HepG2 (cell line): ENCODE results near the gene ELFN1. TPM values are rescaled to one million over a fixed set of nuclear protein-coding genes. Genes with fewer than 3 reads are reported as not detected.

Source experiments
- BHLHE40 ChIP-seq: IDR thresholded peaks from 2 replicates; pipeline ENCODE4 v1.6.1; 2011; ENCODE audit warnings: low read length, improper control_type of control experiment
- EEA1 ChIP-seq: sonication (generic); formaldehyde crosslinking; IDR thresholded peaks from 2 replicates; pipeline ENCODE4 v1.5.1; 2020; ENCODE audit warnings: mild to moderate bottlenecking, missing genetic modification reagents, borderline replicate concordance
- EP300 ChIP-seq, 3 experiments: sonication (generic) in 1 of 3; formaldehyde crosslinking in 1 of 3; IDR thresholded peaks; 2 replicates each; pipeline versions ENCODE4 v1.5.1 to v1.6.1; 2011 to 2020; ENCODE audit warnings: low read depth in 2 of 3, low read length in 2 of 3, borderline replicate concordance in 1 of 3, improper control_type of control experiment in 1 of 3, mild to moderate bottlenecking in 1 of 3, missing genetic modification reagents in 1 of 3, moderate library complexity in 1 of 3
- GABPA ChIP-seq, 2 experiments: IDR thresholded peaks; 2 replicates each; pipeline ENCODE4 v1.6.1; 2011 to 2016; ENCODE audit warnings: low read depth in 2 of 2, low read length in 1 of 2, missing biosample characterization in 1 of 2, missing genetic modification characterization in 1 of 2
- GATAD1 ChIP-seq: IDR thresholded peaks from 2 replicates; pipeline ENCODE4 v1.6.1; 2016; ENCODE audit warnings: missing genetic modification reagents, missing compliant biosample characterization
- HDAC1 ChIP-seq: sonication (generic); formaldehyde crosslinking; IDR thresholded peaks from 2 replicates; pipeline ENCODE4 v1.5.1; 2020; ENCODE audit warnings: mild to moderate bottlenecking, missing genetic modification reagents
- MTA1 ChIP-seq: sonication (generic); formaldehyde crosslinking; IDR thresholded peaks from 2 replicates; pipeline ENCODE4 v1.4.0; 2020; ENCODE audit warnings: missing genetic modification reagents, mild to moderate bottlenecking, borderline replicate concordance
- NFE2 ChIP-seq: sonication (generic); formaldehyde crosslinking; IDR thresholded peaks from 2 replicates; pipeline ENCODE4 v1.4.0; 2020; ENCODE audit warnings: missing genetic modification reagents
- SALL1 ChIP-seq: sonication (generic); formaldehyde crosslinking; IDR thresholded peaks from 2 replicates; pipeline ENCODE4 v1.8.0; 2022; ENCODE audit warnings: mild to moderate bottlenecking, missing genetic modification reagents
- SAP130 ChIP-seq: IDR thresholded peaks from 2 replicates; pipeline ENCODE4 v1.6.1; 2016; ENCODE audit warnings: low read depth
- SMARCC2 ChIP-seq: fragments of 450-650 bp; IDR thresholded peaks from 2 replicates; pipeline ENCODE4 v1.6.1; 2017; ENCODE audit warnings: antibody characterized with exemption, mild to moderate bottlenecking
- SOX5 ChIP-seq: IDR thresholded peaks from 2 replicates; pipeline ENCODE4 v1.6.1; 2016; ENCODE audit warnings: borderline replicate concordance
- SP5 ChIP-seq: IDR thresholded peaks from 2 replicates; pipeline ENCODE4 v1.6.1; 2016; ENCODE audit warnings: low read depth, borderline replicate concordance
- TBX3 ChIP-seq: fragments of 450-650 bp; IDR thresholded peaks from 2 replicates; pipeline ENCODE4 v1.6.1; 2017; ENCODE audit warnings: antibody characterized with exemption, mild to moderate bottlenecking, inconsistent platforms, borderline replicate concordance
- TGIF2 ChIP-seq: IDR thresholded peaks from 2 replicates; pipeline ENCODE4 v1.6.1; 2016; ENCODE audit warnings: control low read depth, missing compliant biosample characterization
- ZNF253 ChIP-seq: sonication (generic); formaldehyde crosslinking; IDR thresholded peaks from 2 replicates; pipeline ENCODE4 v1.8.0; 2022; ENCODE audit warnings: mild to moderate bottlenecking, missing genetic modification reagents, borderline replicate concordance
- ZNF672 ChIP-seq: sonication (generic); formaldehyde crosslinking; IDR thresholded peaks from 2 replicates; pipeline ENCODE4 v1.8.1; 2022; ENCODE audit warnings: missing genetic modification reagents
- ZNF776 ChIP-seq: sonication (generic); formaldehyde crosslinking; IDR thresholded peaks from 2 replicates; pipeline ENCODE4 v1.4.0; 2020; ENCODE audit warnings: mild to moderate bottlenecking, missing genetic modification reagents
- ZNF891 ChIP-seq: sonication (generic); formaldehyde crosslinking; IDR thresholded peaks from 2 replicates; pipeline ENCODE4 v1.5.0; 2020; ENCODE audit warnings: mild to moderate bottlenecking, missing genetic modification reagents
- polyA plus RNA-seq, 8 experiments: library from polyadenylated mRNA; depleted of rRNA in 3 of 8; stranded (reverse) in 7 of 8; unstranded in 1 of 8; fragments of >200 nt; fragmentation: Illumina TruSeq in 4 of 8; extraction: Trizol in 4 of 8; gene quantifications; 2 replicates each; pipeline versions ENCODE4 v1.2.1 to v1.2.3, GENCODE V29; 2011 to 2016; ENCODE audit warnings: low read depth in 4 of 8, missing spikeins in 1 of 8, mixed read lengths in 1 of 8; ENCODE audit not compliant: insufficient read depth in 1 of 8
- total RNA-seq, 5 experiments: library from RNA; depleted of rRNA; stranded (reverse); fragments of >200 nt; fragmentation: Illumina TruSeq; extraction: Trizol; gene quantifications; 2 replicates each; pipeline ENCODE4 v1.2.3, GENCODE V29; 2016; ENCODE audit warnings: low read depth in 1 of 5
- TF ChIP-seq, protein P1 (sequence below): sonication (generic); formaldehyde crosslinking; IDR thresholded peaks from 2 replicates; pipeline ENCODE4 v1.9.0; 2022; ENCODE audit warnings: low read depth, missing genetic modification reagents
- TF ChIP-seq, protein P2 (sequence below): sonication (generic); formaldehyde crosslinking; IDR thresholded peaks from 2 replicates; pipeline ENCODE4 v1.5.0; 2020; ENCODE audit warnings: mild to moderate bottlenecking, missing genetic modification reagents, borderline replicate concordance
- TF ChIP-seq, protein P3 (sequence below): sonication (generic); formaldehyde crosslinking; IDR thresholded peaks from 2 replicates; pipeline ENCODE4 v1.8.1; 2023; ENCODE audit warnings: missing genetic modification reagents, mild to moderate bottlenecking, borderline replicate concordance
- TF ChIP-seq, protein P4 (sequence below): sonication (generic); formaldehyde crosslinking; IDR thresholded peaks from 2 replicates; pipeline ENCODE4 v1.5.0; 2020; ENCODE audit warnings: mild to moderate bottlenecking, missing genetic modification reagents

Gene ELFN1
- total and polyA plus RNA-seq, 2 of the 13 experiments (the other 11 are each of a cell fraction or from before 2014, with no cell fraction given) = 0.13 to 0.18 TPM

DNA sequence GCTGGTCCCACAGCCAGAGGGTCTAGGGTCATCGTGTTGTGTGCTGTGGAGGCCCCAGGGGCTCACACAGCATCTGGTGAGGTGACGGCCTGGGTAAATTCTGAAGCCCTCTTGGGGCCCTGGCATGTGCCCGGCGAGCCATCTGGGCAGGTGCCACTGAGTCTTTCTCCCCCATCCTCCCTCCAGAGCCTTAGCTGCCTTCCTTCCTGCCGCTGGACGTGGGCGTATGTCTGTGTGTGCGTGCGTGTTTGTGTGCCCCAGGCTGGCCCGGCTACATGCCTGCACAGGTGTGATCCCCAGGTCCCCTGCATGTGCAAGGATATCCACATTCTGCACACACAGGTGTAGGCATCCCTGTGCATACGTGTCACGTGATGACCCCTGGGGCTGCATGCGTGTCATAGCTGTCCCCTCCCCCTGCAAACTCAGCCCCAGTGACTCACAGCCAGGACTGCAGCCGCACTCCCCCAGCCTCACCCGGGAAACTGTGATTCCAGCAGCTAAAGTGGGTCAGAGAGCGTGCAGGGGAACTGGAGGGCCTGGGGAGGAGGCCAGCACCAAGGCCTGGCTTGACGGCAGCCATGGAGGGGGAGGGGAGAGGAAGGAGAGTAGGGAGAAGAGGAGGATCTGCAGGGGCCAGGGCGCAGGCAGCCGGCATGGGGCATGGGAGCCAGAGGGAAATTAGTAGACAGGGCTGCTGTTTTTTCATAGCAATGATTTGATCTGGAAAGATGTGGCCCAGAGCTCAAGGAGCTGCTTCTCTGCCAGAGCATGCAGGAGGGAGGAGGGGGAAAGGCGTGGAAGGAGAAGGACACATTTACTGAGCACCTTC, 46.4 kb downstream of the ELFN1 start (continued):
- TF ChIP-seq, protein P1, sequence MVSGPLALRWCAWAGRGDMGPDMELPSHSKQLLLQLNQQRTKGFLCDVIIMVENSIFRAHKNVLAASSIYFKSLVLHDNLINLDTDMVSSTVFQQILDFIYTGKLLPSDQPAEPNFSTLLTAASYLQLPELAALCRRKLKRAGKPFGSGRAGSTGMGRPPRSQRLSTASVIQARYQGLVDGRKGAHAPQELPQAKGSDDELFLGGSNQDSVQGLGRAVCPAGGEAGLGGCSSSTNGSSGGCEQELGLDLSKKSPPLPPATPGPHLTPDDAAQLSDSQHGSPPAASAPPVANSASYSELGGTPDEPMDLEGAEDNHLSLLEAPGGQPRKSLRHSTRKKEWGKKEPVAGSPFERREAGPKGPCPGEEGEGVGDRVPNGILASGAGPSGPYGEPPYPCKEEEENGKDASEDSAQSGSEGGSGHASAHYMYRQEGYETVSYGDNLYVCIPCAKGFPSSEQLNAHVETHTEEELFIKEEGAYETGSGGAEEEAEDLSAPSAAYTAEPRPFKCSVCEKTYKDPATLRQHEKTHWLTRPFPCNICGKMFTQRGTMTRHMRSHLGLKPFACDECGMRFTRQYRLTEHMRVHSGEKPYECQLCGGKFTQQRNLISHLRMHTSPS (CRISPR knock-in tag) = peak; percentile 71
- no peak for TF ChIP-seq EP300 (IDR thresholded peaks at IDR 0.05; ENCODE audit: low read depth in 2 of 2, low read length in 2 of 2)
- TF ChIP-seq EP300 (CRISPR knock-in tag; IDR thresholded peaks at IDR 0.05; ENCODE audit: borderline replicate concordance) = peak; percentile 61; the same call in 1 of the 2 replicates
- TF ChIP-seq TBX3 = 0 out of 2 replicates have a peak, but pooled peaks have one; percentile 27
- TF ChIP-seq ZNF891 (CRISPR knock-in tag) = peak; percentile 67; the same call in 1 of the 2 replicates
- peak; percentile 37; the same call in 1 of the 2 replicates for TF ChIP-seq HDAC1 (CRISPR knock-in tag)
- TF ChIP-seq SOX5 (CRISPR knock-in tag) = 0 out of 2 replicates have a peak, but pooled peaks have one; percentile 14
- TF ChIP-seq SALL1 (CRISPR knock-in tag) = peak; percentile 78
- TF ChIP-seq, protein P2, sequence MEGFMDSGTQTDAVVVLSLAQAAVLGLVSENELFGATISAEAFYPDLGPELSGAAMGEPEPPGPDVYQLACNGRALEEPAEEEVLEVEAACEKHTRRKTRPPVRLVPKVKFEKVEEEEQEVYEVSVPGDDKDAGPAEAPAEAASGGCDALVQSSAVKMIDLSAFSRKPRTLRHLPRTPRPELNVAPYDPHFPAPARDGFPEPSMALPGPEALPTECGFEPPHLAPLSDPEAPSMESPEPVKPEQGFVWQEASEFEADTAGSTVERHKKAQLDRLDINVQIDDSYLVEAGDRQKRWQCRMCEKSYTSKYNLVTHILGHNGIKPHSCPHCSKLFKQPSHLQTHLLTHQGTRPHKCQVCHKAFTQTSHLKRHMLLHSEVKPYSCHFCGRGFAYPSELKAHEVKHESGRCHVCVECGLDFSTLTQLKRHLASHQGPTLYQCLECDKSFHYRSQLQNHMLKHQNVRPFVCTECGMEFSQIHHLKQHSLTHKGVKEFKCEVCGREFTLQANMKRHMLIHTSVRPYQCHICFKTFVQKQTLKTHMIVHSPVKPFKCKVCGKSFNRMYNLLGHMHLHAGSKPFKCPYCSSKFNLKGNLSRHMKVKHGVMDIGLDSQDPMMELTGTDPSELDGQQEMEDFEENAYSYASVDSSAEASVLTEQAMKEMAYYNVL (CRISPR knock-in tag) = no peak
- peak; percentile 59; the same call in 1 of the 2 replicates for TF ChIP-seq GATAD1
- TF ChIP-seq, protein P3, sequence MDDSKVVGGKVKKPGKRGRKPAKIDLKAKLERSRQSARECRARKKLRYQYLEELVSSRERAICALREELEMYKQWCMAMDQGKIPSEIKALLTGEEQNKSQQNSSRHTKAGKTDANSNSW (CRISPR knock-in tag) = no peak
- TF ChIP-seq, protein P4, sequence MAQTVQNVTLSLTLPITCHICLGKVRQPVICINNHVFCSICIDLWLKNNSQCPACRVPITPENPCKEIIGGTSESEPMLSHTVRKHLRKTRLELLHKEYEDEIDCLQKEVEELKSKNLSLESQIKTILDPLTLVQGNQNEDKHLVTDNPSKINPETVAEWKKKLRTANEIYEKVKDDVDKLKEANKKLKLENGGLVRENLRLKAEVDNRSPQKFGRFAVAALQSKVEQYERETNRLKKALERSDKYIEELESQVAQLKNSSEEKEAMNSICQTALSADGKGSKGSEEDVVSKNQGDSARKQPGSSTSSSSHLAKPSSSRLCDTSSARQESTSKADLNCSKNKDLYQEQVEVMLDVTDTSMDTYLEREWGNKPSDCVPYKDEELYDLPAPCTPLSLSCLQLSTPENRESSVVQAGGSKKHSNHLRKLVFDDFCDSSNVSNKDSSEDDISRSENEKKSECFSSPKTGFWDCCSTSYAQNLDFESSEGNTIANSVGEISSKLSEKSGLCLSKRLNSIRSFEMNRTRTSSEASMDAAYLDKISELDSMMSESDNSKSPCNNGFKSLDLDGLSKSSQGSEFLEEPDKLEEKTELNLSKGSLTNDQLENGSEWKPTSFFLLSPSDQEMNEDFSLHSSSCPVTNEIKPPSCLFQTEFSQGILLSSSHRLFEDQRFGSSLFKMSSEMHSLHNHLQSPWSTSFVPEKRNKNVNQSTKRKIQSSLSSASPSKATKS (CRISPR knock-in tag) = no peak
- TF ChIP-seq NFE2 = no peak
- TF ChIP-seq SAP130 (CRISPR knock-in tag) = peak; percentile 33; the same call in 1 of the 2 replicates
- TF ChIP-seq ZNF672 = no peak; the same call in 1 of the 2 replicates
- peak; percentile 92 for TF ChIP-seq BHLHE40
- TF ChIP-seq EEA1 (CRISPR knock-in tag) = peak; percentile 15; the same call in 1 of the 2 replicates
- TF ChIP-seq MTA1 = peak; percentile 76; the same call in 1 of the 2 replicates
- no peak for TF ChIP-seq GABPA (IDR thresholded peaks at IDR 0.05; ENCODE audit: low read depth, low read length)
- TF ChIP-seq GABPA (CRISPR knock-in tag; IDR thresholded peaks at IDR 0.05; ENCODE audit: low read depth) = peak; percentile 24; the same call in 1 of the 2 replicates
- no peak for TF ChIP-seq SMARCC2
- TF ChIP-seq SP5 (CRISPR knock-in tag) = no peak
- no peak for TF ChIP-seq ZNF253 (CRISPR knock-in tag)
- TF ChIP-seq ZNF776 (CRISPR knock-in tag) = no peak
- TF ChIP-seq TGIF2 (CRISPR knock-in tag) = no peak
